HG02588 (cell line): ENCODE measurements around the gene IFRD1.
"Not testable (repeated sequence)": the region's sequence is repeated elsewhere in the genome, so short reads cannot be mapped to it uniquely, and the experiment has no call there.

ENCODE experiments used
- ATAC-seq: cut with Tn5 transposase; IDR thresholded peaks from one replicate; pipeline ENCODE4 v1.9.1; 2021; ENCODE audit warnings: mild to moderate bottlenecking, moderate library complexity; ENCODE audit not compliant: unreplicated experiment

IFRD1 gene

DNA sequence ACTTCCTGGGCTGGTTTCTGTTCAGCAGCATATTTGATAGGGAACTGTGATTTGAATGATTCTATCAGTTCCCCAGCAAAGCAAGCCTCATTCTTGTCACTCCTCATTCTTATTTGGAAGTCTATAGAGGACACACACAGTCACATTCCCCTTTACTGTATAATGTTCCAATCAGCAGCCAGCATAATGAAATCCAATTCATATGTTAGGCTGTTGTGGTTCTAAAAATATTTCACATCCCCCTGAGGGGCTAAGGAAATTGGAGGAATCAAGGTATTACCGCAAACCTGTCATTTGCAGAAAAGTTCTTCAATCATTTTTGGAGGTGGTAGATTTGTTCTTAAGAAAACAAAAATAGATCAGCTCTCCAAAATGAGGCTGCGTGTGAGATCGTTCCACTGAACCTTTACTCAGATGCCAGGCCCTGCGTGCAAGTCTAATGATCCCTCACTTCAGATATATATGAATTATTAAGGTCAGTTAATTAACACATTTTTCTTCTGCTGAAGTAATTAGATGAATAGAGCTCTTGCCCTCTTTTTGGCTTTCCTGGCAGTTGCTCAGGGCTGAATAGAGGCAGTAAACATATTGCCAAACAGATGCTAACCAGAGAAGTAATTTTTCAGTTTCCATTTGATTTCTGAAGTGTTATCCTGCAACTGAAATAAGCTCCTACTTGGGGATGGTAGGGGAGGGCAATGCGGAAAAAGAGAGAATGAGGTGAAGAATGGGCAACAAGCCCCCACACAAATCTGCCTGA is 62.4 kb downstream of the IFRD1 start:
- no peak for ATAC-seq

DNA sequence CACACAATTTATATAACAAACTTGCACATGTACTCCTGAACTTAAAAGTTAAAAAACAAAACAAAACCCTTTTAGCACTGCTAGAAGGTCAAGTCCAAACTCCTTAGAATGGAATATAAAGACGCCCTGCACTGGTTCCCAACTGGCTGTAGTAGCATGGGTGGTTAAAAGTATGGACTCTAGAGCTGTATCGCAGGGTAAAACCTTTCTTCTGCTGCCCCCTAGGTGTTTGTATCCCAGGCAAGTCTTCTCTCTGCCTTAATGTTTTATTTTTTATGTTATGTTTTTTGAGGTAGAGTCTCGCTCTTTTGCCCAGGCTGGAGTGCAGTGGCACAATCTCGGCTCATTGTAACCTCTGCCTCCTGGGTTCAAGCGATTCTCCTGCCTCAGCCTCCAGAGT is 65.7 kb downstream of the IFRD1 start:
- no peak for ATAC-seq

DNA sequence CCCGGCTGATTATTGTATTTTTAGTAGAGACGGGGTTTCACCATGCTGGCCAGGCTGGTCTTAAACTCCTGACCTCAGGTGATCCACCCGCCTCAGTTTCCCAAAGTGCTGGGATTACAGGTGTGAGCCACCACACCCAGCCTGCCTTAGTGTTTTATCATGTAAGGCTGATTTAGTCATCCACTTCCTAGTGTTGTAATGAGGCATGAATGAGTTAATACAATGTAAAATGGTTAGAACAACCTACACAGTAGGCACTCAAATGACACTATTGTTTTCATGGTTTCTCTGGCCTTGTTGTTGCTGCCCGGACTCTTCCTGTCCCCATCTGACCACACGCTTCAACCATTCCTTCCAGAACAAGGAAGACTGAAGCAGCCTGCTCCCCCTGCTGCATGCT is 66.2 kb downstream of the IFRD1 start:
- not testable (repeated sequence) for ATAC-seq

DNA sequence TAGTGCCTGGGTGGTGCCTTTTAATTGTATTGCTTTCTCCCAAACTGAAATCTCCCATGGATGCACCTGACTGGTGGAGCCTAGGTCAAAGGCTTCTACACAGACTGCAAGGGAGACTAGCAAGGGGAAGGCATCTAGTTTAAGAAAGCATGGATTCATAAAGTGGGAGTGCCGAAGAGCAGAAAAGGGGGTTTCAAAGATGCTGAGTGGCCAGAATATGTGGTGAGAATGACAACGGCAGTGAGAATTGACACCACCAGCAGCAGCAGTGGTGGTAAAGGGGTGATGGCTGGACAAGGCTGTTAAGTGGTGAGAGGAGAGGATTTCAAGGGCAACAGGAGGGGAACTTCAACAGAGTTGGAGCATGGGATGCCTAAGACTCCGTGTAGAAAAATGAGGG is 67.2 kb downstream of the IFRD1 start:
- ATAC-seq: no peak

DNA sequence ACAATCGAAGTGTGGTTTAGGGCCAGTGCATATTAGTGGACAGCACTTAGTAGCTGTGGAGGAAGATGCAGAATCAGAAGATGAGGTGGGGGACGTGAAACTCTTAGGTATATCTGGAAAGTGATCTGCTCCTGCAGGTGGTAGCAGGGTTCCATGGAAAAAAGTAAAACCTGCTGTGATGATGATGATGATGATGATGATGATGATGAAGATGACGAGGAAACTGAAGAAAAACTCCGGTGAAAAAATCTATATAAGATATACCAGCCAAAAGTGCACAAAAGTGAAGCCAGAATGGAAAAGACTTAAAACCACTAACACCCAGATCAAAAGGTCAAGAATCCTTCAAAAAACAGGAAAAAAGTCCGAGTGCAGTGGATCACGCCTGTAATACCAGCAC is 70.5 kb downstream of the IFRD1 start:
- ATAC-seq: no peak

DNA sequence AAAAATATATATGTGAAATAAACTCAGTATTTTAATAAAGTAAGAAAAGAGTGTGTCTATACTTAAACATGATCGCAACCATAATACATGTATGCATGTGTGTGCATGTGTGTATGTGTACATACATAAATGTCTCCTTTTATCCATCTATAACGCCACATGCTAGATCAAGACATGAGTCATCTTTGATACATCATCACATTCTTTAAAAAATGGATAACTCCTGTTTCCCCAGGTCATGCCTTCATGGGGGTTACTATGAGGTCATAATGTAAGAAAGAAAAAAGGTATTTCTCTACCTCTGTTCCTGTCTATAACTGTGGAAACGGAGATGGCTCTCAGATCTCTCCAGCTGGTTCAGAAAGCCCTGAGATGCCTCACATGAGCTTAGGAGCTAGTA is 71.7 kb downstream of the IFRD1 start:
- ATAC-seq: no peak

DNA sequence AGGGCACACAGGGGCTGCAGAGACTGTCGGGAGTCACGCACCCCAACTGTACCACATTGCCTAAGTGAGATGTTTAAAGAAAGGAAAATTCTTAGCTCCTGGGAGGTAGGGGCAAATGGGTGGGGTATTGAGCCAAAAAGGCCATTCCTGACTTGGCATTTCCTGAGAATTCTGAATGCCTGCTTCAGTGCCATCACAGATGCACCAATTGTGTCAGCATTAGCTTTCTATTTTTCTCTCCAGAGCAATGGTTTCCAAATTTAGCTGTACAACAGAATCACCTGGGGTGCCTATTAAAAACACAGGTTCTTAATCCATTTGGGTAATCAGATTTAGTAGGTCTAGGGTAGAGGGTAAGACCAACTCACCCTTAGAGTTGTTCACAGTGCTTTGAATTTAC is 73.6 kb downstream of the IFRD1 start:
- ATAC-seq: no peak
